ENCODE results near the gene GLYATL1B.
"Not testable (repeated sequence)": the region's sequence is repeated elsewhere in the genome, so short reads cannot be mapped to it uniquely, and the experiment has no call there.

The GLYATL1B gene

GRCh38 chr11:59097113-59097708 lies 11.1 kb downstream of the GLYATL1B start:
- H3K4me3 ChIP-seq (ENCODE audit: low read depth, low read length), result no peak overlapping the region
- TF ChIP-seq CTCF (IDR thresholded peaks at IDR 0.05; ENCODE audit: low read depth, low read length), result peak; percentile 68

- H3K4me3 ChIP-seq (ENCODE audit: low read depth, low read length), result not testable (repeated sequence)
These were observed 11.8 kb downstream of the GLYATL1B start for GRCh38 chr11:59097938-59098337.

- TF ChIP-seq CTCF (IDR thresholded peaks at IDR 0.05; ENCODE audit: low read depth, low read length), result peak; percentile 11; the same call in 1 of the 2 replicates
- H3K4me3 ChIP-seq (ENCODE audit: low read depth, low read length), result peak overlapping the region; percentile 46
These were observed 16.2 kb downstream of the GLYATL1B start for GRCh38 chr11:59102259-59102765.

- no peak for TF ChIP-seq CTCF (IDR thresholded peaks at IDR 0.05; ENCODE audit: low read depth, low read length)
- H3K4me3 ChIP-seq (ENCODE audit: low read depth, low read length), result peak within 1 kb of the TSS; percentile 66
These were observed 20.5 kb downstream of the GLYATL1B start, which contains the start of gene FAM111B for GRCh38 chr11:59106363-59107336. Gene FAM111B, plus strand, starts transcription at chr11:59107237. Its CDS starts 2,389 bp downstream, at chr11:59109626.

- peak overlapping the region; percentile 66 for H3K4me3 ChIP-seq (ENCODE audit: low read depth, low read length)
These were observed 21.6 kb downstream of the GLYATL1B start for GRCh38 chr11:59107721-59108120.

GRCh38 chr11:59112494-59112893 lies 26.4 kb downstream of the GLYATL1B start:
- TF ChIP-seq CTCF (IDR thresholded peaks at IDR 0.05; ENCODE audit: low read depth, low read length), result no peak

GRCh38 chr11:59114344-59114743 lies 28.2 kb downstream of the GLYATL1B start:
- no peak overlapping the region for H3K4me3 ChIP-seq (ENCODE audit: low read depth, low read length)
- TF ChIP-seq CTCF (IDR thresholded peaks at IDR 0.05; ENCODE audit: low read depth, low read length), result no peak

More at GRCh38 chr11:59112494-59112893, 26.4 kb downstream of the GLYATL1B start:
- no peak overlapping the region for H3K4me3 ChIP-seq (ENCODE audit: low read depth, low read length)

GRCh38 chr11:59115553-59115952 lies 29.4 kb downstream of the GLYATL1B start:
- TF ChIP-seq CTCF (IDR thresholded peaks at IDR 0.05; ENCODE audit: low read depth, low read length), result no peak

More at GRCh38 chr11:59115553-59115952, 29.4 kb downstream of the GLYATL1B start:
- H3K4me3 ChIP-seq (ENCODE audit: low read depth, low read length), result no peak overlapping the region
